ENCODE results near the gene ITSN2. TPM values are rescaled to one million over a fixed set of nuclear protein-coding genes. Genes with fewer than 3 reads are reported as not detected.

The ITSN2 gene
- polyA plus RNA-seq, 1 donor (not counting 4 experiments of a cell fraction or from before 2014, with no cell fraction given) = 19.7 TPM

DNA sequence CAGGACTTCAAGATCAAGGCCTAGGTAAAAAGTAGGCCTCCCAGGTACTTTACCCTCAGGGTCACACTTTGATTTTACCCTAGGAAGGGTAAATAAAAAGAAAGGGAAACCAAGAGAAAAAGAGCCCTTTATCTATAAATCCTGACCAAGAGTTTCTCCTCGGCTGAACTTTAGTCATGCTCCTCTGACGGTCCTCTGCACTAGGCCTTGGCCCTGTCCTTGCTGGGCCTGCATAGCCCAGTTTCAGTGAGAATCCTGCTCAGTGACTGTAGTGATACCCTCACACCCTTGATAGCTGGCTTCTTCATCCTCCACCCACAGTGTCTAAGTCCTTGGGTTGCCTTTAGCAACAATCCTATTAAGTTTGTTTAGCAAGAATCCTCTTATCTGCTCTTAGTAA lies 20.5 kb upstream of the ITSN2 start:
- Histone ChIP-seq H3K9me3 (ENCODE audit: control insufficient read depth, low read depth, low read length) (no peaks in the 10 kb centered on the region), H3K4me1 (ENCODE audit: control insufficient read depth, extremely low read depth, insufficient read depth, low read length) (peaks cover 3% of the 10 kb centered on the region), H4K20me1 (ENCODE audit: control insufficient read depth, extremely low read depth, insufficient read depth, low read length) (no peaks in the 10 kb centered on the region), H3K4me3 (ENCODE audit: control insufficient read depth in 2 of 3, extremely low read depth in 1 of 3, insufficient read depth in 2 of 3, low read depth in 1 of 3, low read length in 3 of 3) (no peak overlapping the region), H3K27ac (ENCODE audit: control insufficient read depth, insufficient read depth, low read length) (no peak overlapping the region), H3K79me2 (ENCODE audit: control insufficient read depth, insufficient read depth, low read length) (no peaks in the 10 kb centered on the region), H3K9ac (ENCODE audit: control insufficient read depth, extremely low read depth, insufficient read depth, low read length) (no peak overlapping the region), H2AFZ (ENCODE audit: control insufficient read depth, low read length) (no peak overlapping the region), H3K9me1 (ENCODE audit: control insufficient read depth, extremely low read depth, insufficient read depth, low read length) (no peaks in the 10 kb centered on the region), H3K36me3 (ENCODE audit: control insufficient read depth in 2 of 2, extremely low read depth in 1 of 2, insufficient read depth in 2 of 2, low read length in 2 of 2) (no peaks in the 10 kb centered on the region), H3K4me2 (ENCODE audit: control insufficient read depth, extremely low read depth, insufficient read depth, low read depth, low read length) (no peak overlapping the region), H3K27me3 (ENCODE audit: control insufficient read depth, extremely low read depth, insufficient read depth, low read length) (no peaks in the 10 kb centered on the region)
- dilution Hi-C loops (cut with MboI; ENCODE audit: extremely low pct_ligation_motif_present, low sequenced_read_pairs) = no loop called here
- TF ChIP-seq EZH2 (IDR thresholded peaks at IDR 0.05; ENCODE audit: low read length) = no peak
- TF ChIP-seq, protein P1, sequence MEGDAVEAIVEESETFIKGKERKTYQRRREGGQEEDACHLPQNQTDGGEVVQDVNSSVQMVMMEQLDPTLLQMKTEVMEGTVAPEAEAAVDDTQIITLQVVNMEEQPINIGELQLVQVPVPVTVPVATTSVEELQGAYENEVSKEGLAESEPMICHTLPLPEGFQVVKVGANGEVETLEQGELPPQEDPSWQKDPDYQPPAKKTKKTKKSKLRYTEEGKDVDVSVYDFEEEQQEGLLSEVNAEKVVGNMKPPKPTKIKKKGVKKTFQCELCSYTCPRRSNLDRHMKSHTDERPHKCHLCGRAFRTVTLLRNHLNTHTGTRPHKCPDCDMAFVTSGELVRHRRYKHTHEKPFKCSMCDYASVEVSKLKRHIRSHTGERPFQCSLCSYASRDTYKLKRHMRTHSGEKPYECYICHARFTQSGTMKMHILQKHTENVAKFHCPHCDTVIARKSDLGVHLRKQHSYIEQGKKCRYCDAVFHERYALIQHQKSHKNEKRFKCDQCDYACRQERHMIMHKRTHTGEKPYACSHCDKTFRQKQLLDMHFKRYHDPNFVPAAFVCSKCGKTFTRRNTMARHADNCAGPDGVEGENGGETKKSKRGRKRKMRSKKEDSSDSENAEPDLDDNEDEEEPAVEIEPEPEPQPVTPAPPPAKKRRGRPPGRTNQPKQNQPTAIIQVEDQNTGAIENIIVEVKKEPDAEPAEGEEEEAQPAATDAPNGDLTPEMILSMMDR (optimal IDR thresholded peaks at IDR 0.05 in 1 of 3, IDR thresholded peaks at IDR 0.05 in 1 of 3, conservative IDR thresholded peaks at IDR 0.05 in 1 of 3; ENCODE audit: extremely low read depth in 1 of 3, insufficient read depth in 2 of 3, low read length in 3 of 3) = no peak
- no peak for DNase-seq (ENCODE audit: low read depth, low spot score)
- FAIRE-seq = no peak

DNA sequence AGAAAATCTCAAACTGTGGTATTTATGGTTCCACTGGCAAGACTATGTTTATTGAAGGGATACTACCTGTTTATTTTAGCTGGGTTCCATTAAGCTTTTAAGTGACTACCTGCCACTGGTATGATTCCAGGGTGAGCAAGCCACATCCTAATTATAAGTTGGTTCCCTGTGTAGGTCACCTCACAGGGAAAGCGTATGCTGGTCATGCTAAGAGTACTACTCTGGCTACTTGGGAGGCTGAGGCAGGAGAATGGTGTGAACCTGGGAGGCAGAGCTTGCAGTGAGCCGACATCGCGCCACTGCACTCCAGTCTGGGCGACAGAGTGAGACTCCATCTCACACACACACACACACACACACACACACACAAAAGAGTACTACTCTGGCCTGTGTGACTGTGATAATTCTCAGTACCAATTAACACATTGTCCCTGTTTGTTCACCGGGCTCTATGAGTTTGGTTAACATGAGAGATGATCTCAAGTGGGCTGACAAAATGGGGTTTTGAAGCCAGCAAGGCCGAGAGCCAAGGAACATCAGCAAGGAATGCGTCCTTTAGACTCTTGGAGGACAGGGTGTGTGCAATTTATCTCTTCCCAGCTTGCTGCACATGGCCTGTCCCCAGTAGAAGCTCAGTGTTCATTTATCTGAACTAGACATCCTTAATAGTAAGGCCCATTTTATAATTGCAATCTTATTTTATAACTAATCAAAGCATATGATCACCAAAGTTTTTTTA lies 15.2 kb upstream of the ITSN2 start:
- DNase-seq (ENCODE audit: low read depth, low spot score) = no peak
- Histone ChIP-seq H3K36me3 (ENCODE audit: control insufficient read depth in 2 of 2, extremely low read depth in 1 of 2, insufficient read depth in 2 of 2, low read length in 2 of 2) (no peaks in the 10 kb centered on the region), H2AFZ (ENCODE audit: control insufficient read depth, low read length) (no peak overlapping the region), H3K27ac (ENCODE audit: control insufficient read depth, insufficient read depth, low read length) (no peak overlapping the region), H3K4me1 (ENCODE audit: control insufficient read depth, extremely low read depth, insufficient read depth, low read length) (no peaks in the 10 kb centered on the region), H3K9me1 (ENCODE audit: control insufficient read depth, extremely low read depth, insufficient read depth, low read length) (no peaks in the 10 kb centered on the region), H3K4me3 (ENCODE audit: control insufficient read depth in 2 of 3, extremely low read depth in 1 of 3, insufficient read depth in 2 of 3, low read depth in 1 of 3, low read length in 3 of 3) (no peak overlapping the region), H3K27me3 (ENCODE audit: control insufficient read depth, extremely low read depth, insufficient read depth, low read length) (no peaks in the 10 kb centered on the region), H4K20me1 (ENCODE audit: control insufficient read depth, extremely low read depth, insufficient read depth, low read length) (no peaks in the 10 kb centered on the region), H3K4me2 (ENCODE audit: control insufficient read depth, extremely low read depth, insufficient read depth, low read depth, low read length) (no peak overlapping the region), H3K79me2 (ENCODE audit: control insufficient read depth, insufficient read depth, low read length) (no peaks in the 10 kb centered on the region), H3K9me3 (ENCODE audit: control insufficient read depth, low read depth, low read length) (no peaks in the 10 kb centered on the region), H3K9ac (ENCODE audit: control insufficient read depth, extremely low read depth, insufficient read depth, low read length) (no peak overlapping the region)
- no peak for FAIRE-seq
- no peak for TF ChIP-seq EZH2 (IDR thresholded peaks at IDR 0.05; ENCODE audit: low read length)
- TF ChIP-seq, protein P1 (optimal IDR thresholded peaks at IDR 0.05 in 1 of 3, IDR thresholded peaks at IDR 0.05 in 1 of 3, conservative IDR thresholded peaks at IDR 0.05 in 1 of 3; ENCODE audit: extremely low read depth in 1 of 3, insufficient read depth in 2 of 3, low read length in 3 of 3) = no peak
- dilution Hi-C loops (cut with MboI; ENCODE audit: extremely low pct_ligation_motif_present, low sequenced_read_pairs) = no loop called here

Data from keratinocyte (primary cell).